Epithelial cell of proximal tubule (primary cell): ENCODE results near the gene ABCC6. TPM values are rescaled to one million over a fixed set of nuclear protein-coding genes. Genes with fewer than 3 reads are reported as not detected.
"Not testable (repeated sequence)": the region's sequence is repeated elsewhere in the genome, so short reads cannot be mapped to it uniquely, and the experiment has no call there.

Source experiments
- DNase-seq: peaks from one replicate; pipeline ENCODE4 v3.0.0-alpha.2; 2011; ENCODE audit warnings: low read depth
- H3K4me3 ChIP-seq: 2 replicates; pipeline ENCODE4 v1.5.1; 2011; ENCODE audit warnings: low read depth, mild to moderate bottlenecking, low read length
- CTCF ChIP-seq: conservative IDR thresholded peaks from 2 replicates; pipeline ENCODE4 v1.5.1; 2012; ENCODE audit warnings: low read depth, mild to moderate bottlenecking, low read length
- total RNA-seq: library from RNA; depleted of rRNA; stranded (reverse); fragments of >200 nt; gene quantifications from 2 replicates; pipeline ENCODE4 v1.2.3, GENCODE V29; 2015

ABCC6 gene
- total RNA-seq, 1 donor from 2014 or later, result 4.8 TPM

DNA sequence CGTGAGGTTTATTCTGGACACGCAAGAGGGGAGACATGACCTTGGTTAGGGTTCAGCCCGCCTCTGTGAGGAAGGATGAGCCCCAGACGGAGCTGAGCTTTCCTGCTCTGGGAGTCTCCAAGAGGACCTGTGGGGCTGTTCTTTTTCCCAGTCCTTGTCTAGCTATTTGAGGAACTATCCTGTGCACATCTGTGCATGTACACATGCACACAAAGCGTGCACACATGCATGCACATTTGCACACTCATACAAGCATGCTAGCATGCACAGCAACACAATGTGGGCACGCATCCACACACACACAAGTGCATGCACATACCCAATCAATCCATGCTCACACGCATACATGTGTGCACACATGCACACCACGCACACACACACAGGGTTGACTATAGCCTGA lies 40.4 kb downstream of the ABCC6 start:
- no peak for TF ChIP-seq CTCF
- H3K4me3 ChIP-seq, result no peak overlapping the region
- DNase-seq, result no peak

- H3K4me3 ChIP-seq, DNase-seq: not testable (repeated sequence)
Observed at GRCh38 chr16:16181748-16182147, 41.5 kb downstream of the ABCC6 start.

DNA sequence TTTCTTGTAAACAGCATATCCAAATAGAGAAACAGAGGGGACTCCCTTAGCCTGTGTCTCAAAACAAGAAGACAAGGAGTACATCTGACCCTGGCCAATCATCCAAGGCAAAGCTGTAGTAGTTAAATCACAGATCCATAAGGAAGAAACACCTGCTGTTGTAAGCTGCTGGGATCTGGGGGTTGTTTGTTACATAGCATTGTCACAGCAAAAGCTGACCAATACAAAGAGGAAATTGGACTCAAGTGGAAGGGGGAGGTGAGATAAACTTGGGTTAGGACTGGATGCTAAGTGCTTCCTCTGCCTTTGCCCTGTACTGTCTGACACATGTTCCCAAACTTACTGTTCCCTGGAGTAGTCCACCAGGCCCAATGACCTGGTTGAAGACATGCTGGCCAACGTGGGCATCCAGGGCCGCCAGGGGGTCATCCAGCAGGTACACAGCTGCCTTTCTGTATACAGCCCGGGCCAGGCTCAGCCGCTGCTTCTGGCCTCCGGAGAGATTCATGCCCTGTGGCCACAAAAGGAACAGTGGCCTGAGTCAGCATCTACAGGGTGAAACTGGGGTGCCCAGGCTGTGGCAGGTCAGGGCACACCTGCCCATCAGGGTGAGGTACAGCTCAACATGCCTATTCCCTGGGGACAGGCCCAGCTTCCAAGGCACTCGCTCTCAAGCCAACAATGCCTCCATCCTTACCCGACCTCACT lies 44.7 kb downstream of the ABCC6 start:
- TF ChIP-seq CTCF, result no peak
- DNase-seq, result no peak
- no peak overlapping the region for H3K4me3 ChIP-seq

- TF ChIP-seq CTCF, result no peak
- no peak for DNase-seq
- no peak overlapping the region for H3K4me3 ChIP-seq
Observed at GRCh38 chr16:16176328-16176727, 47.0 kb downstream of the ABCC6 start.

- TF ChIP-seq CTCF, result no peak
- no peak overlapping the region for H3K4me3 ChIP-seq
Observed at GRCh38 chr16:16175296-16175695, 48.0 kb downstream of the ABCC6 start.

DNA sequence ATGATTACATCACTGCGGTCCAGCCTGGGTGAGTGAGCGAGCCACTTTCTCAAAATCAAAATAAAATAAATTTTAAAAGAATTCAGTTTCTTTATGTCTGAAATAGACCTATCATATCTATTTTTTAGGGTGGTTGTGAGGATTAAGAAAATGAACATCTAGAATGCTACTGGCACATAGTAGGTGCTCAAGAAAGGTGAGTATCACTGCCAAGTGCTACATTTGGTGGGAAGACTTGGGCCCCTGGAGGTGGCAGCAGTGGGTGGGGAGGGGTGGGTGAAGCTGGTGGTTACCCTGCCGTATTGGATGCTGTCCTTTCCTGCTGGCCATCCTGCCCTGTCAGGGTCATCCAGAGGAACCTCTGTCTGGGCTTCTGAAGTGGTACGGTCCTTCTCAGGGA lies 50.3 kb downstream of the ABCC6 start:
- no peak for DNase-seq
- no peak for TF ChIP-seq CTCF
- H3K4me3 ChIP-seq, result no peak overlapping the region

More at GRCh38 chr16:16175296-16175695, 48.0 kb downstream of the ABCC6 start:
- DNase-seq, result no peak

GRCh38 chr16:16171332-16171919 lies 51.9 kb downstream of the ABCC6 start:
- no peak for TF ChIP-seq CTCF
- DNase-seq, result no peak
- no peak overlapping the region for H3K4me3 ChIP-seq
